Measurements from ENCODE around the gene PDILT. TPM values are rescaled to one million over a fixed set of nuclear protein-coding genes. Genes with fewer than 3 reads are reported as not detected.

PDILT gene
- total RNA-seq, 1 donor from 2014 or later = not detected

DNA sequence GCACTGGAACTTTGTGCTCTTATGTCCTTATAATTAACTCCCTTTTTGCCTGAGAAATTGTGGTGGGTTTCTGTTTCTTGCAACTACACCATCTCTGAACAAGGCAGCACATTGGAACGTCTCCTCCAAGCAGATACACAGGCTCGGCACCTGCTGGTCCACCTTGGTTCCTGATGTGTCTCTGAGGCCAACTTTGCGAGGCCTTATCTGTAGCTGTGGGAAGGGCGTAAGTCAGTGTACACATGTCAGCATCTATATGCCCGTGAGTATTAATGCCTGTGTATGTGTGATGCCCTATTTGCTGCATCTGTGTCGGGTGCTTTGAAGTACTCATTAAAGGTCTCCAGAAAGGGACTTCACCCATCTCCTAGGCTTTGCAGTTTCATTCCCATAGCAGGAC, 94.8 kb downstream of the PDILT start:
- TF ChIP-seq, protein P1, sequence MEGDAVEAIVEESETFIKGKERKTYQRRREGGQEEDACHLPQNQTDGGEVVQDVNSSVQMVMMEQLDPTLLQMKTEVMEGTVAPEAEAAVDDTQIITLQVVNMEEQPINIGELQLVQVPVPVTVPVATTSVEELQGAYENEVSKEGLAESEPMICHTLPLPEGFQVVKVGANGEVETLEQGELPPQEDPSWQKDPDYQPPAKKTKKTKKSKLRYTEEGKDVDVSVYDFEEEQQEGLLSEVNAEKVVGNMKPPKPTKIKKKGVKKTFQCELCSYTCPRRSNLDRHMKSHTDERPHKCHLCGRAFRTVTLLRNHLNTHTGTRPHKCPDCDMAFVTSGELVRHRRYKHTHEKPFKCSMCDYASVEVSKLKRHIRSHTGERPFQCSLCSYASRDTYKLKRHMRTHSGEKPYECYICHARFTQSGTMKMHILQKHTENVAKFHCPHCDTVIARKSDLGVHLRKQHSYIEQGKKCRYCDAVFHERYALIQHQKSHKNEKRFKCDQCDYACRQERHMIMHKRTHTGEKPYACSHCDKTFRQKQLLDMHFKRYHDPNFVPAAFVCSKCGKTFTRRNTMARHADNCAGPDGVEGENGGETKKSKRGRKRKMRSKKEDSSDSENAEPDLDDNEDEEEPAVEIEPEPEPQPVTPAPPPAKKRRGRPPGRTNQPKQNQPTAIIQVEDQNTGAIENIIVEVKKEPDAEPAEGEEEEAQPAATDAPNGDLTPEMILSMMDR (IDR thresholded peaks at IDR 0.05; ENCODE audit: partially characterized antibody, unreplicated experiment) = no peak
- H3K27me3 Mint-ChIP-seq (ENCODE audit: unreplicated experiment) = peaks cover 3% of the 10 kb centered on the region
- no peaks in the 10 kb centered on the region for H3K36me3 Mint-ChIP-seq (ENCODE audit: unreplicated experiment)
- H3K27ac Mint-ChIP-seq (ENCODE audit: unreplicated experiment) = no peak overlapping the region
- no peaks in the 10 kb centered on the region for H3K4me1 Mint-ChIP-seq (ENCODE audit: low read depth, unreplicated experiment)
- no peaks in the 10 kb centered on the region for H3K9me3 Mint-ChIP-seq (ENCODE audit: unreplicated experiment)
- H3K4me3 Mint-ChIP-seq (ENCODE audit: unreplicated experiment) = no peak overlapping the region
- no peak for DNase-seq

Other genes with a start within 250 kb of the PDILT start
- gene GP2, start 77.2 kb downstream of the PDILT start, total RNA-seq (ENCODE audit: unreplicated experiment) = not detected
- gene UMOD, start 52.0 kb downstream of the PDILT start, total RNA-seq (ENCODE audit: unreplicated experiment) = not detected
- gene ACSM5, start 4.8 kb upstream of the PDILT start, total RNA-seq (ENCODE audit: unreplicated experiment) = not detected
- not detected for gene ACSM2A, start 46.8 kb upstream of the PDILT start, total RNA-seq (ENCODE audit: unreplicated experiment)
- gene ACSM2B, start 171.6 kb upstream of the PDILT start, total RNA-seq (ENCODE audit: unreplicated experiment) = not detected